Cardiac muscle cell (in vitro differentiated cells and primary cell): Measurements from ENCODE around the gene CYP26B1. TPM values are rescaled to one million over a fixed set of nuclear protein-coding genes. Genes with fewer than 3 reads are reported as not detected.
A peak's percentile ranks its signal among the peaks of the same experiment; 100 is the strongest.

Experiments
- DNase-seq, 2 donors: peaks; one replicate each; pipeline versions ENCODE4 v3.0.0 to v3.0.0-alpha.2; 2010 to 2017; ENCODE audit warnings: low read depth in 1 of 2, low spot score in 1 of 2
- H3K27ac ChIP-seq: fragments of 200-600 bp; sonication (generic); 2 replicates; pipeline ENCODE4 v1.5.1; 2016
- H3K27me3 ChIP-seq: fragments of 200-600 bp; sonication (generic); 2 replicates; pipeline ENCODE4 v1.6.0; 2016; ENCODE audit warnings: control low read depth
- H3K36me3 ChIP-seq: fragments of 200-600 bp; sonication (generic); 2 replicates; pipeline ENCODE4 v1.5.1; 2016; ENCODE audit warnings: control low read depth
- H3K4me1 ChIP-seq: fragments of 200-600 bp; sonication (generic); 2 replicates; pipeline ENCODE4 v1.8.1; 2017; ENCODE audit warnings: low read depth, mild to moderate bottlenecking, mixed run types
- H3K4me3 ChIP-seq: fragments of 200-600 bp; sonication (generic); 2 replicates; pipeline ENCODE4 v1.5.1; 2016; ENCODE audit warnings: mild to moderate bottlenecking
- H3K9me3 ChIP-seq: fragments of 200-600 bp; sonication (generic); 2 replicates; pipeline ENCODE4 v1.5.1; 2017; ENCODE audit warnings: low read depth, mild to moderate bottlenecking, control low read depth
- CTCF ChIP-seq: IDR thresholded peaks from 2 replicates; pipeline ENCODE4 v1.5.1; 2012; ENCODE audit warnings: low read depth, mild to moderate bottlenecking, low read length
- polyA plus RNA-seq: library from polyadenylated mRNA; unstranded; fragments of >200 nt; fragmentation: Nextera tagmentation; extraction: Ambion mirVana; gene quantifications from 2 replicates; pipeline ENCODE4 v1.2.1, GENCODE V29; 2016
- total RNA-seq: library from RNA; depleted of rRNA; stranded (reverse); fragments of >200 nt; gene quantifications from 2 replicates; pipeline ENCODE4 v1.2.3, GENCODE V29; 2016

Gene CYP26B1
- total and polyA plus RNA-seq, 2 experiments from 2014 or later: 1.2 to 3.1 TPM

GRCh38 chr2:72175636-72176035 is 28.0 kb upstream of the CYP26B1 start:
- Histone ChIP-seq H3K27ac (no peak overlapping the region), H3K4me1 (no peaks in the 10 kb centered on the region), H3K36me3 (no peaks in the 10 kb centered on the region), H3K27me3 (no peaks in the 10 kb centered on the region), H3K9me3 (no peaks in the 10 kb centered on the region), H3K4me3 (no peak overlapping the region)
- no peak for TF ChIP-seq CTCF
- DNase-seq: no peak

- H3K27me3 ChIP-seq: no peaks in the 10 kb centered on the region
- no peak for TF ChIP-seq CTCF
- no peak overlapping the region for H3K27ac ChIP-seq
- H3K36me3 ChIP-seq: no peaks in the 10 kb centered on the region
- DNase-seq: peak in 1 of 2 donors; percentile 68
- H3K4me3 ChIP-seq: no peak overlapping the region
- no peaks in the 10 kb centered on the region for H3K9me3 ChIP-seq
- no peaks in the 10 kb centered on the region for H3K4me1 ChIP-seq
These were observed 26.1 kb upstream of the CYP26B1 start for GRCh38 chr2:72173640-72174321.

GRCh38 chr2:72172478-72172877 is 24.8 kb upstream of the CYP26B1 start:
- Histone ChIP-seq H3K4me3 (no peak overlapping the region), H3K27ac (no peak overlapping the region), H3K9me3 (no peaks in the 10 kb centered on the region), H3K4me1 (no peaks in the 10 kb centered on the region), H3K27me3 (no peaks in the 10 kb centered on the region), H3K36me3 (no peaks in the 10 kb centered on the region)
- no peak for DNase-seq
- no peak for TF ChIP-seq CTCF

DNA sequence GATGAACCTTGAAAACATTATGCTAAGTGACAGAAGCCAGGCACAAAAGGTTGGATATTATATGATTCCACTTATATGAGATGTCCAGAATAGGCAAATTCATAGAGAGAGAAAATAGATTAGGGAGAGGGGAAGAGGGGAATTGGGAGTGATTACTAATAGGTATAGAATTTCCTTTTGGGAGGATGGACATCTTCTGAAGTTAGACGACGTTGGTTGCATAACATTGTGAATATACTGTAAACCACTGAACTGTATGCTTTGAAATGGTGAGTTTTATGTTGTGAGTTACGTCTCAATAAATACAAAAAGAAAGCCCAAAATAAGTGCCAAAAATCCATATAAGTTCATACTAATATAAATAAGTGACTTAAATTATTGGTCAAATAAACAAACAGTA is 18.6 kb upstream of the CYP26B1 start:
- DNase-seq: peak in 1 of 2 donors; percentile 32
- TF ChIP-seq CTCF: no peak
- H3K9me3 ChIP-seq: no peaks in the 10 kb centered on the region
- H3K4me1 ChIP-seq: no peaks in the 10 kb centered on the region
- H3K36me3 ChIP-seq: no peaks in the 10 kb centered on the region
- H3K27ac ChIP-seq: no peak overlapping the region
- no peaks in the 10 kb centered on the region for H3K27me3 ChIP-seq
- H3K4me3 ChIP-seq: no peak overlapping the region

- H3K27me3 ChIP-seq: no peaks in the 10 kb centered on the region
- H3K27ac ChIP-seq: no peak overlapping the region
- peak in 1 of 2 donors; percentile 48 for DNase-seq
- no peak for TF ChIP-seq CTCF
- no peaks in the 10 kb centered on the region for H3K36me3 ChIP-seq
- no peaks in the 10 kb centered on the region for H3K9me3 ChIP-seq
- H3K4me3 ChIP-seq: no peak overlapping the region
- no peaks in the 10 kb centered on the region for H3K4me1 ChIP-seq
These were observed 18.1 kb upstream of the CYP26B1 start for GRCh38 chr2:72165792-72166191.
